ENCODE data around the gene RMND1.

Gene RMND1

DNA sequence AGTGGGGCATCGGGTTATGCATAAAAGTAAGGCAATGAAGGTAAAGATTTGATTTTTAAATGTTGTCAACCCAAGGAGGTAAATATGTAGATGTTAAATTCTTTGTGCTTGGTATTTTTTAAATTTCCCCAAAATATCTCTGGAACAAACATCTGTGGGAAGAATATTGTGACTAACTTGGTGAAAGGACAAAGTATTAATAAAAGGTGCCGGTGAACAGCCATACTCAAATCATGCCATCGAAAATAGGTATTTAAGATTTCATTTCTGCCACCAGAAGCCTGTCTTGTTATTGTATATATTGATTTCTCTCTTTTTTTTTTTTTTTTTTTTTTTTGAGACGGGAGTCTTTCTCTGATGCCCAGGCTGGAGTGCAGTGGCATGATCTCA is 48.0 kb downstream of the RMND1 start:
- TF ChIP-seq, protein P1, sequence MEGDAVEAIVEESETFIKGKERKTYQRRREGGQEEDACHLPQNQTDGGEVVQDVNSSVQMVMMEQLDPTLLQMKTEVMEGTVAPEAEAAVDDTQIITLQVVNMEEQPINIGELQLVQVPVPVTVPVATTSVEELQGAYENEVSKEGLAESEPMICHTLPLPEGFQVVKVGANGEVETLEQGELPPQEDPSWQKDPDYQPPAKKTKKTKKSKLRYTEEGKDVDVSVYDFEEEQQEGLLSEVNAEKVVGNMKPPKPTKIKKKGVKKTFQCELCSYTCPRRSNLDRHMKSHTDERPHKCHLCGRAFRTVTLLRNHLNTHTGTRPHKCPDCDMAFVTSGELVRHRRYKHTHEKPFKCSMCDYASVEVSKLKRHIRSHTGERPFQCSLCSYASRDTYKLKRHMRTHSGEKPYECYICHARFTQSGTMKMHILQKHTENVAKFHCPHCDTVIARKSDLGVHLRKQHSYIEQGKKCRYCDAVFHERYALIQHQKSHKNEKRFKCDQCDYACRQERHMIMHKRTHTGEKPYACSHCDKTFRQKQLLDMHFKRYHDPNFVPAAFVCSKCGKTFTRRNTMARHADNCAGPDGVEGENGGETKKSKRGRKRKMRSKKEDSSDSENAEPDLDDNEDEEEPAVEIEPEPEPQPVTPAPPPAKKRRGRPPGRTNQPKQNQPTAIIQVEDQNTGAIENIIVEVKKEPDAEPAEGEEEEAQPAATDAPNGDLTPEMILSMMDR (IDR thresholded peaks at IDR 0.05; ENCODE audit: control extremely low read depth, extremely low read depth, low read depth, missing control alignments): no peak
- DNase-seq (ENCODE audit: extremely low spot score): no peak
- CTCF ChIA-PET: interaction anchor here (5.3 kb wide), 1 partner anchor 9 kb away, joined by 64 read pairs; no protein-coding TSS in a partner anchor
- POLR2A ChIA-PET: no interaction called here

DNA sequence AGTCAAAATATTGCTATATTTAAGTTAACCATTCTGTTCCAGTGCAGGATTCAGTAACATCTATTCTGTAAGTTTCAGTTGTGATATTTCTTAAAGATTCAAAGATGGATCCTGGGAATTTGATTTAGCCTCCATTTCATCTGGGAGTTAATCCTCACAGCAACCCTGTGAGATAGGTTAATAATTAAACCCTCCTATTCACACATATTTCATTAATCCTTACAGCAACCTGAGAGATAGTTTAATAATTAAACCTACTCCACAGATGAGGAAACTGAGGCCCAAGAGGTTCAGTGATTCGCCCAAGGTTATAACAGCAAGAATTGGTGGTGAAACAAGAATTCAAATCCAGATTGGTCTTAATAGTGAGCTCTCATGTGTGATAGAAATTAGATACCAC is 49.7 kb downstream of the RMND1 start:
- DNase-seq (ENCODE audit: extremely low spot score): no peak
- ChIA-PET POLR2A (no interaction called here), CTCF (interaction anchor here (1.2 to 1.8 kb wide), 2 partner anchors 11 to 17 kb away, joined by 3 to 5 read pairs; no protein-coding TSS in a partner anchor)
- TF ChIP-seq, protein P1 (IDR thresholded peaks at IDR 0.05; ENCODE audit: control extremely low read depth, extremely low read depth, low read depth, missing control alignments): no peak

DNA sequence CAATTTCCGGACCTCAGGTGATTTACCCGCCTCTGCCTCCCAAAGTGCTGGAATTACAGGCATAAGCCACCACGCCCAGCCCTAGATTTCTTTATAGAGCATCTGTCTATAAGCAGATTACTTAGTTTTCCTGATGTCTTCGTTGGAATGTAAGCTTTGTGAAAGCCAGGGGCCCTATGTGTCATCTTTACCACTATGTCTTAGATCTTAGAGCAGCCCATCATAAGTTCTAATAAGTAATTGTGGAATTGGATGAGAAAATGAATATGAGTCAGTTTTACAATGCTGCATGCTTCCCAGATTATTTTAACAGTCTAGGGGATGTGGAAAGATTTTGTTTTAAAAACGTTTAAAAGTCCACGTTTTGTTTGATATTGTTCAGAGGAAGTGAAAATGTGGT is 51.5 kb downstream of the RMND1 start:
- POLR2A ChIA-PET: no interaction called here
- DNase-seq (ENCODE audit: extremely low spot score): no peak
- TF ChIP-seq, protein P1 (IDR thresholded peaks at IDR 0.05; ENCODE audit: control extremely low read depth, extremely low read depth, low read depth, missing control alignments): no peak
- CTCF ChIA-PET: no interaction called here

DNA sequence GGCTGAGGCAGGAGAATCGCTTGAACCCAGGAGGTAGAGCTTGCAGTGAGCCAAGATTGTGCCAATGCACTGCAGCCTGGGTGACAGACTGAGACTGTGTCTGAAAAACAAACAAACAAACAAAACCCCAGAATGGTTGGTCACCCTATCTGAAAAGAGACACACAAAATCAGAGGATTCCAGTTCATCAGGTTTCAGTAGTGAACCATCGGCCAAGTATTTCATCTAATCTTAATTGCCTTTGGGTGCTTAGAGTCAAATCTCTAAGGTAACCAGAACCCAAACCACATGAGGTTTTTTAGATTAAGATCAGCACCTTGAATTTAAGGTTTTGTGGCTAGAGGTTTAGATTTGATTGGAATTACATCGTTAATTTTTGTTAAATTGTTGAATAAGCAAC is 52.2 kb downstream of the RMND1 start:
- DNase-seq (ENCODE audit: extremely low spot score): no peak
- POLR2A ChIA-PET: no interaction called here
- TF ChIP-seq, protein P1 (IDR thresholded peaks at IDR 0.05; ENCODE audit: control extremely low read depth, extremely low read depth, low read depth, missing control alignments): no peak
- CTCF ChIA-PET: no interaction called here

DNA sequence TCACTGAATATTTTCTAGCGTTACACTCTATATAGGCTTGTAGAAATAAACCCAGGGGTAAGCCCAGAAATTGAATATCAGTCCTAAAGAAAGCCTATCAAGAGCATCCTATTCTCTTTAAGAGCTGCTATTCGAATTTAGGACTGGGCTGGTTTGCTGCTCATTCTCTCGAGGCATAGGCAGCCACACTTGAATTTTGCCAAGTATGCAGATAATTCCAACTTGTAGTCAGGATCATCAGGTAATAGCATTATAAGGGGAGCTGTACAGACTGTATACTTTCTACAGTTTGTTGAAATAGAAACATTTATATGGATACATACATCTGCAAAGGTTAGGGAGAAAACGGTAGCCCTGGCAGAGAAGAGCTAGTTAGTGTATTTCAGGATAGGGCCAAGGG is 58.5 kb downstream of the RMND1 start:
- ChIA-PET POLR2A (interaction anchor here (0.7 kb wide), 1 partner anchor 45 kb away, joined by 4 read pairs; no protein-coding TSS in a partner anchor), CTCF (interaction anchor here (1.1 to 6.2 kb wide), 4 partner anchors 12 to 48 kb away, joined by 3 to 64 read pairs (median 4); no protein-coding TSS in a partner anchor)
- TF ChIP-seq, protein P1 (IDR thresholded peaks at IDR 0.05; ENCODE audit: control extremely low read depth, extremely low read depth, low read depth, missing control alignments): no peak
- no peak for DNase-seq (ENCODE audit: extremely low spot score)

DNA sequence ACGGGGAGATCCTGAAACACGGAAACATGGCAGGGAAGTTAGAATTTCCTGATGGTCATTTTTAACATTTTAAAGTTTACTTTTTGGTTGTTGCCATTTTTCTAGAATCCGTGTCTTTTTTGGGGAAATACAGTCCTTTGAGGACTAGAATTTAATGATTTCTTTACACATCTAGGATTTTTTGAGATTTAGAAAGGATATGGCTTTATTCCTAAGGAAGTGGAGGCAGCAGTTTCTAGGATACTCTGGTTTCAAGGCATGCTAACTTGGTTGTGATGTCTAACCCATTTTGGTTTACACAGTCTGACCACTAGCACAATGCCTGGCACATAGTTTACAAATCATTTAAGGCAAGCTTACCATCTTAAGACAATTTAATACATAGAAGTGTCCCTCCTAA is 59.5 kb downstream of the RMND1 start:
- ChIA-PET POLR2A (no interaction called here), CTCF (interaction anchor here (1.5 to 6.2 kb wide), 2 partner anchors 13 to 21 kb away, joined by 3 to 64 read pairs; no protein-coding TSS in a partner anchor)
- no peak for DNase-seq (ENCODE audit: extremely low spot score)
- TF ChIP-seq, protein P1 (IDR thresholded peaks at IDR 0.05; ENCODE audit: control extremely low read depth, extremely low read depth, low read depth, missing control alignments): no peak
